Measurements from ENCODE around the gene ZSWIM7. TPM values are rescaled to one million over a fixed set of nuclear protein-coding genes. Genes with fewer than 3 reads are reported as not detected.

ZSWIM7 gene
- total RNA-seq, 1 experiment from 2014 or later, result 13.8 TPM

DNA sequence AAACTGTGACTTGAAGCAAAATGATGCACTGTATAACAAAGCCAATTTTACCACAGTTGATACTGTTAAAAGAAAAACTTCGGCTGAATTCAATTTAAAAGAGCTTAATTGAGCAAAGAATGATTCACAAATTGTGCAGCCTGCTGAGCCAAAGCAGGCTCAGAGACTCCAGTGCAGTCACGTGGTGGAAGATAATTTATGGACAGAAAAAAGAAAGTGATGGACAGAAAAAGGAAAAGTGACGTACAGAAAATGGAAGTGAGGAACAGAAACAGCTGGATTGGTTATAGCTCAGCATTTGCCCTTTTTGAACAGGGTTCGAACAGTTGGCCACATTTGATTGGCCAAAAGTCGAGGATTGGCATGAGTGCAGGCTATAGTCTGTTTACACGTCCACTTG is 25.7 kb downstream of the ZSWIM7 start:
- no peaks in the 10 kb centered on the region for H3K36me3 ChIP-seq (ENCODE audit: control insufficient read depth, insufficient read depth, low read length)
- H3K27me3 ChIP-seq (replicated peaks; ENCODE audit: control insufficient read depth, insufficient read depth, low read length), result no peaks in the 10 kb centered on the region
- H3K27me3 Mint-ChIP-seq (ENCODE audit: insufficient read depth, unreplicated experiment), result no peaks in the 10 kb centered on the region
- H3K9me3 ChIP-seq, result no peaks in the 10 kb centered on the region
- no peak overlapping the region for H3K4me3 ChIP-seq (ENCODE audit: low read depth, low read length)
- no peak overlapping the region for H3K4me3 Mint-ChIP-seq (ENCODE audit: unreplicated experiment)
- TF ChIP-seq, protein P1, sequence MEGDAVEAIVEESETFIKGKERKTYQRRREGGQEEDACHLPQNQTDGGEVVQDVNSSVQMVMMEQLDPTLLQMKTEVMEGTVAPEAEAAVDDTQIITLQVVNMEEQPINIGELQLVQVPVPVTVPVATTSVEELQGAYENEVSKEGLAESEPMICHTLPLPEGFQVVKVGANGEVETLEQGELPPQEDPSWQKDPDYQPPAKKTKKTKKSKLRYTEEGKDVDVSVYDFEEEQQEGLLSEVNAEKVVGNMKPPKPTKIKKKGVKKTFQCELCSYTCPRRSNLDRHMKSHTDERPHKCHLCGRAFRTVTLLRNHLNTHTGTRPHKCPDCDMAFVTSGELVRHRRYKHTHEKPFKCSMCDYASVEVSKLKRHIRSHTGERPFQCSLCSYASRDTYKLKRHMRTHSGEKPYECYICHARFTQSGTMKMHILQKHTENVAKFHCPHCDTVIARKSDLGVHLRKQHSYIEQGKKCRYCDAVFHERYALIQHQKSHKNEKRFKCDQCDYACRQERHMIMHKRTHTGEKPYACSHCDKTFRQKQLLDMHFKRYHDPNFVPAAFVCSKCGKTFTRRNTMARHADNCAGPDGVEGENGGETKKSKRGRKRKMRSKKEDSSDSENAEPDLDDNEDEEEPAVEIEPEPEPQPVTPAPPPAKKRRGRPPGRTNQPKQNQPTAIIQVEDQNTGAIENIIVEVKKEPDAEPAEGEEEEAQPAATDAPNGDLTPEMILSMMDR (IDR thresholded peaks at IDR 0.05; ENCODE audit: insufficient read depth in 1 of 2, low read depth in 1 of 2, low read length in 1 of 2, severe bottlenecking in 1 of 2, unreplicated experiment in 1 of 2), result no peak
- DNase-seq, result no peak
- no TSS peak for BruUV-seq (replicated peaks)
- H3K27ac Mint-ChIP-seq (ENCODE audit: unreplicated experiment), result no peak overlapping the region
- no peaks in the 10 kb centered on the region for H3K9me3 Mint-ChIP-seq (ENCODE audit: unreplicated experiment)
- CTCF ChIA-PET, result no interaction called here
- no peaks in the 10 kb centered on the region for H3K4me1 Mint-ChIP-seq (ENCODE audit: low read depth, unreplicated experiment)
- H3K36me3 Mint-ChIP-seq (ENCODE audit: insufficient read depth, unreplicated experiment), result peaks cover 13% of the 10 kb centered on the region
- H3K4me1 ChIP-seq, result no peaks in the 10 kb centered on the region
- intact Hi-C loops (cut with micrococcal nuclease; ENCODE audit: unreplicated experiment), result no loop called here
- POLR2A ChIA-PET, result no interaction called here

DNA sequence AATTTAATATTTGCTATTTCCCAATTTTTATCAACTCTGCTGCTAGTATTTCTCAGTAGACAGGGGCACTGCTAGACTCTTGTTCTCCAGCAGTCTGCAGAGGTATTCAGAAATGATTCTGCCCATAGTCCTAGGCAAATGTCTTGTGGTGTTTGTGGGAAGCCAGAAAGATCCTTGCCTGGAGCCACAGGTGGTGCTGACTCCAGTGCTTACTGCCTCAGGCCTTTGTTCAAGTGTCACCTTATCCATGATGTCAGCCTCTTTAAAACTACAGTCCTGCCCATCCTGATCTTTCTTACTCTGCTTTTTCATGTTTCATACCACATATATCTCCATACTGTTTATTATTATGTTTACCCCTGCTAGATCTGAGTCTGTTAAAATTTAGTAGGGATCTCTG is 26.5 kb downstream of the ZSWIM7 start:
- BruUV-seq (replicated peaks), result no TSS peak
- H3K36me3 Mint-ChIP-seq (ENCODE audit: insufficient read depth, unreplicated experiment), result peaks cover 10% of the 10 kb centered on the region
- DNase-seq, result no peak
- H3K27ac Mint-ChIP-seq (ENCODE audit: unreplicated experiment), result no peak overlapping the region
- Histone ChIP-seq H3K36me3 (ENCODE audit: control insufficient read depth, insufficient read depth, low read length) (no peaks in the 10 kb centered on the region), H3K27me3 (replicated peaks; ENCODE audit: control insufficient read depth, insufficient read depth, low read length) (no peaks in the 10 kb centered on the region), H3K4me1 (no peaks in the 10 kb centered on the region), H3K4me3 (ENCODE audit: low read depth, low read length) (no peak overlapping the region), H3K9me3 (no peaks in the 10 kb centered on the region)
- intact Hi-C loops (cut with micrococcal nuclease; ENCODE audit: unreplicated experiment), result no loop called here
- no peaks in the 10 kb centered on the region for H3K9me3 Mint-ChIP-seq (ENCODE audit: unreplicated experiment)
- no peaks in the 10 kb centered on the region for H3K4me1 Mint-ChIP-seq (ENCODE audit: low read depth, unreplicated experiment)
- no peaks in the 10 kb centered on the region for H3K27me3 Mint-ChIP-seq (ENCODE audit: insufficient read depth, unreplicated experiment)
- ChIA-PET POLR2A (no interaction called here), CTCF (no interaction called here)
- H3K4me3 Mint-ChIP-seq (ENCODE audit: unreplicated experiment), result no peak overlapping the region
- TF ChIP-seq, protein P1 (IDR thresholded peaks at IDR 0.05; ENCODE audit: insufficient read depth in 1 of 2, low read depth in 1 of 2, low read length in 1 of 2, severe bottlenecking in 1 of 2, unreplicated experiment in 1 of 2), result no peak

DNA sequence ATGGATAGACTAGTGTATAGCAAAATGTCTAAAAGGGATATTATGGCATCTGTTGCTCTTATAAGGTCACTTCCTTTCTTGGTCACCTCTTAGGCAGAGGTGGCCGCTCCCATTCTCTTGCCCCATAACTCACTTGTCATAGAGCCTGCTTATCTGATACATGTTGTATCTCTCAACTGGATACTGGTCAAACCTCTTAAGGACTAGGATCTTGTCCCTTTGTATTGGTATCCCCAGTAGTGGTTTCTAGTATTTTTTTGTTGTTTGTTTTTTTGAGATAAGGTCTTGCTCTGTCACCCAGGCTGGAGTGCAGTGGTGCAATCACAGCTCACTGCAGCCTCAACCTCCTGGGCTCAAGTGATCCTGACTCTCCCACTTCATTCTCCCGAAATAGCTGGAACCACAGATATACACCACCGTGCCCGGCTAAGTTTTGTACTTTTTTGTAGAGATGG is 27.0 kb downstream of the ZSWIM7 start:
- Histone ChIP-seq H3K4me1 (no peaks in the 10 kb centered on the region), H3K4me3 (ENCODE audit: low read depth, low read length) (no peak overlapping the region), H3K9me3 (no peaks in the 10 kb centered on the region), H3K36me3 (ENCODE audit: control insufficient read depth, insufficient read depth, low read length) (no peaks in the 10 kb centered on the region), H3K27me3 (replicated peaks; ENCODE audit: control insufficient read depth, insufficient read depth, low read length) (no peaks in the 10 kb centered on the region)
- intact Hi-C loops (cut with micrococcal nuclease; ENCODE audit: unreplicated experiment), result no loop called here
- DNase-seq, result no peak
- H3K9me3 Mint-ChIP-seq (ENCODE audit: unreplicated experiment), result no peaks in the 10 kb centered on the region
- POLR2A ChIA-PET, result no interaction called here
- CTCF ChIA-PET, result no interaction called here
- TF ChIP-seq, protein P1 (IDR thresholded peaks at IDR 0.05; ENCODE audit: insufficient read depth in 1 of 2, low read depth in 1 of 2, low read length in 1 of 2, severe bottlenecking in 1 of 2, unreplicated experiment in 1 of 2), result no peak
- no peaks in the 10 kb centered on the region for H3K4me1 Mint-ChIP-seq (ENCODE audit: low read depth, unreplicated experiment)
- H3K27ac Mint-ChIP-seq (ENCODE audit: unreplicated experiment), result no peak overlapping the region
- no peaks in the 10 kb centered on the region for H3K27me3 Mint-ChIP-seq (ENCODE audit: insufficient read depth, unreplicated experiment)
- peaks cover 7% of the 10 kb centered on the region for H3K36me3 Mint-ChIP-seq (ENCODE audit: insufficient read depth, unreplicated experiment)
- no peak overlapping the region for H3K4me3 Mint-ChIP-seq (ENCODE audit: unreplicated experiment)
- no TSS peak for BruUV-seq (replicated peaks)
